ENCODE measurements around the gene DACH1. TPM values are rescaled to one million over a fixed set of nuclear protein-coding genes. Genes with fewer than 3 reads are reported as not detected.

The DACH1 gene
- polyA plus RNA-seq, 4 donors: 16.5 to 128 (median 110) TPM

- no peak for DNase-seq (ENCODE audit: low read depth in 4 of 4, low spot score in 3 of 4)
These were observed 152.1 kb downstream of the DACH1 start for GRCh38 chr13:71714802-71715375.

GRCh38 chr13:71712988-71713653, 153.9 kb downstream of the DACH1 start:
- peak; percentile 59 to 89 (median 68) for DNase-seq (ENCODE audit: low read depth in 4 of 4, low spot score in 3 of 4)

GRCh38 chr13:71704656-71705055, 162.3 kb downstream of the DACH1 start:
- DNase-seq (ENCODE audit: low read depth in 4 of 4, low spot score in 3 of 4): no peak

GRCh38 chr13:71703138-71703537, 163.9 kb downstream of the DACH1 start:
- no peak for DNase-seq (ENCODE audit: low read depth in 4 of 4, low spot score in 3 of 4)

- no peak for DNase-seq (ENCODE audit: low read depth in 4 of 4, low spot score in 3 of 4)
These were observed 164.8 kb downstream of the DACH1 start for GRCh38 chr13:71702253-71702652.

GRCh38 chr13:71701741-71702140, 165.3 kb downstream of the DACH1 start:
- no peak for DNase-seq (ENCODE audit: low read depth in 4 of 4, low spot score in 3 of 4)

- no peak for DNase-seq (ENCODE audit: low read depth in 4 of 4, low spot score in 3 of 4)
These were observed 167.7 kb downstream of the DACH1 start for GRCh38 chr13:71699342-71699741.

GRCh38 chr13:71695662-71696061, 171.3 kb downstream of the DACH1 start:
- no peak for DNase-seq (ENCODE audit: low read depth in 4 of 4, low spot score in 3 of 4)

GRCh38 chr13:71685072-71685471, 181.9 kb downstream of the DACH1 start:
- DNase-seq (ENCODE audit: low read depth in 4 of 4, low spot score in 3 of 4): no peak

GRCh38 chr13:71681901-71682613, 184.9 kb downstream of the DACH1 start:
- DNase-seq (ENCODE audit: low read depth in 4 of 4, low spot score in 3 of 4): no peak

GRCh38 chr13:71677124-71677523, 189.9 kb downstream of the DACH1 start:
- peak in 3 of 4 donors; percentile 32 to 50 (median 35) for DNase-seq (ENCODE audit: low read depth in 4 of 4, low spot score in 3 of 4)

GRCh38 chr13:71672512-71672911, 194.5 kb downstream of the DACH1 start:
- no peak for DNase-seq (ENCODE audit: low read depth in 4 of 4, low spot score in 3 of 4)

GRCh38 chr13:71663431-71663830, 203.6 kb downstream of the DACH1 start:
- no peak for DNase-seq (ENCODE audit: low read depth in 4 of 4, low spot score in 3 of 4)

- no peak for DNase-seq (ENCODE audit: low read depth in 4 of 4, low spot score in 3 of 4)
These were observed 205.1 kb downstream of the DACH1 start for GRCh38 chr13:71661921-71662320.

- DNase-seq (ENCODE audit: low read depth in 4 of 4, low spot score in 3 of 4): peak in 2 of 4 donors; percentile 37 to 46
These were observed 207.6 kb downstream of the DACH1 start for GRCh38 chr13:71659404-71659803.

GRCh38 chr13:71645467-71645866, 221.5 kb downstream of the DACH1 start:
- DNase-seq (ENCODE audit: low read depth in 4 of 4, low spot score in 3 of 4): no peak

- DNase-seq (ENCODE audit: low read depth in 4 of 4, low spot score in 3 of 4): no peak
These were observed 222.4 kb downstream of the DACH1 start for GRCh38 chr13:71644579-71644978.

- DNase-seq (ENCODE audit: low read depth in 4 of 4, low spot score in 3 of 4): no peak
These were observed 223.6 kb downstream of the DACH1 start for GRCh38 chr13:71643448-71643860.

GRCh38 chr13:71638751-71639150, 228.3 kb downstream of the DACH1 start:
- no peak for DNase-seq (ENCODE audit: low read depth in 4 of 4, low spot score in 3 of 4)

GRCh38 chr13:71634602-71635443, 232.2 kb downstream of the DACH1 start:
- no peak for DNase-seq (ENCODE audit: low read depth in 4 of 4, low spot score in 3 of 4)

GRCh38 chr13:71634182-71634581, 232.8 kb downstream of the DACH1 start:
- DNase-seq (ENCODE audit: low read depth in 4 of 4, low spot score in 3 of 4): no peak

All from left renal pelvis (tissue), 4 donors.